HG03521 (cell line): ENCODE data around the gene WFDC6.
"Not testable (repeated sequence)": the region's sequence is repeated elsewhere in the genome, so short reads cannot be mapped to it uniquely, and the experiment has no call there.

ENCODE experiments used
- ATAC-seq: cut with Tn5 transposase; IDR thresholded peaks from one replicate; pipeline ENCODE4 v1.9.1; 2021; ENCODE audit warnings: mild to moderate bottlenecking, moderate library complexity; ENCODE audit not compliant: unreplicated experiment

The WFDC6 gene

DNA sequence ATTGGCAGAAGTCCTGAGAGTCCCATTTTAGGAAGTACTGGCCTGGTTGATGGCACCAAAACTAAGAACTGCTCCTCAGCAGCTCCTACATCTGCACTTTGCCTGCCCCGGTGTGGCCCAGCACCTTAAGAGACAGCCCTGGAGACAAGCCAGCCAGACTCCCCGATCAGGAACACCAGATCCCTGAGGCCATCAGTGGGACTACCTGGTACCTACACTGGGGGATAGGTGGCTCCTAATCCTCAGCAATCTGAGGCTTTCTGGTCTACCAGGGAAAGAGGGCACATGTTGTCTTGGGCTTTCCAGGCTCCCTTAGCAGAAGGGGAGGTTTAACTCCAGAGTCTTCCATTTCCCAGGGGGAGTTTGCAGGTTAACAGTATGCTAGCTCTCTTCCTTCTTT, at the start of gene WFDC6:
Gene WFDC6, minus strand, starts transcription at position 101 of the 400 bp plus-strand sequence. Its CDS starts 75 bp downstream, at position 26.
- no peak for ATAC-seq

DNA sequence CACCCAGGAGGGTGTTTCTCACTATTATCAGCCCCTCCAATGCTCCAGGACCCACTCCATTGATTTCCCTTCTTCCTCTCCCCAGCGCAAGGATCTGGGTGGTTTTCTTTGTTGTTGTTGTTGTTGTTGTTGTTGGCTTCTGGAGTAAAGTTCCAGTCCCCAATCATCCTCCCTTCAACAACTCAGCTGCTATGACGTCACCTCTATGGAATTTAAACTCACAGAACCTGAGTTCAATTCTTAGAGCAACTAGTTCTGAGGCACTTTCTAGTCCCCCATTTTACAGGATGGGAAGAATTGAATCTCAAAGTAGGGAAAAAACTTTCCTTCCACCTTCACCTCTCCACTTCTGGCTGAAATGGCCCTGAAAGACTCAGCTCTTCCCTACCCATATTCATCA, 49.5 kb upstream of the WFDC6 start:
- no peak for ATAC-seq

DNA sequence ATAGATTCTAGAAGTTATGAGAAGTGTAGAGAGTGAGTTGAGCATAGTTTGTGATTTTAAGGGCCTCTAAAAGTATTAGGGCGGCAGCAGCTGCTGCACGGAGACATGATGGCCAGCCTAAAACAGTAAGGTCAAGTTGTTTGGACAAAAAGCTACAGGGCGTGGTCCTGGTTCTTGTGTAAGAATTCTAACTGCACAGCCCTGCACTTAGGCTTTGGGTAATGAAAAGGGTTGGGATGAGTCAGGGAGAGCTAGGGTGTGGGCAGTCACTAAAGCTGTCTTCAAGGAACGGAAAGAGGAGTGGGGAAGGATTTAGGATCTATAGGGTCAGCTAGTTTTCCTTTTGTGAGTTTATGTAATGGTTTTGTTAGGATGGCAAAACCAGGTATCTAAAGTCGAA, 46.7 kb upstream of the WFDC6 start:
- not testable (repeated sequence) for ATAC-seq

DNA sequence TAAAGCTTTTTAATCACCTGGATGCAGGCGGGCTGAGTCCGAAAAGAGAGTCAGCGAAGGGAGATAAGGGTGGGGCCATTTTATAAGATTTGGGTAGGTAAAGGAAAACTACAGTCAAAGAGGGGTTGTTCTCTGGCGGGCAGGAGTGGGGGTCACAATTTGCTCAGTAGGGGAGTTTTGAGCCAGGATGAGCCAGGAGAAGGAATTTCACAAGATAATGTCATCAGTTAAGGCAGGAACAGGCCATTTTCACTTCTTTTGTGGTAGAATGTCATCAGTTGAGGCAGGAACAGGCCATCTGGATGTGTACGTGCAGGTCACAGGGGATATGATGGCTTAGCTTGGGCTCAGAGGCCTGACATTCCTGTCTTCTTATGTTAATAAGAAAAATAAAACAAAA, 45.0 kb upstream of the WFDC6 start:
- not testable (repeated sequence) for ATAC-seq

DNA sequence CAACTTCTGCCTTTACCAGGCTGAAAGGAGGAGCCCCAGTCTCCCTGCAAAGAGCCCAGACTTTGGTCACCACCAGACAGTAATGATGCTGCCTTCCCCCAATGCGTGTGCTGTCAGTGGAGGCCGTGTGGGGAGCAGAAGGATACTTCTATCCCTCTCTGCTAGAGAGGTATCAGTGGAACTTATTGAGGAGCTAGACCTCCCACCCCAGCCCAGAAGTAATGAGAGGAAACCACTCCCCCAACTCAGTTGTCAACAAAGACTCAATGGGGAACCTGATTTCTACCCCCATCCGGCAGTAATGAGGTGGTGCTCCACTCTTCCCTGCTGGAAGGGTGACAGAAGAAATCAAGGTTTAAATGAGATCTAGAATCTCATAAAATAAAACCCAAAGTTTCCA, 44.2 kb upstream of the WFDC6 start:
- no peak for ATAC-seq

DNA sequence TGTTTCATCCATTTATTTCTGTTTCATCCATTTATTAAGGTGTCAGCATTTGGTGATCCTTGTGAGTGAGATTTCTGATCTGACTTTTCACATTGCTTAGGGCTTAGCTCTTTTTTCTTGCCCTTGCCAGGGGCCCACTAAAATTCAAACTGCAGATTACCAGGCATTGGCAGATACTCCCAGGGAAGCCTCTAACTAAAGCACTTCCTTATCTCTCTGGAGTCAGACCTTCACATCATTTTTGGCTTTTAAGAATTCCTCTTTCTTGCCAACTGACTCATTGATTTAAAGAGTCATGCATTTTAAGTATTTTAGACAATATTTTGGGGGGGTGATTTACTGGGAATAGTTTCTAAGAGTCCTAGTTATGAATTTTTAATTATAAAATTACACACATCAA, 42.4 kb upstream of the WFDC6 start:
- no peak for ATAC-seq

DNA sequence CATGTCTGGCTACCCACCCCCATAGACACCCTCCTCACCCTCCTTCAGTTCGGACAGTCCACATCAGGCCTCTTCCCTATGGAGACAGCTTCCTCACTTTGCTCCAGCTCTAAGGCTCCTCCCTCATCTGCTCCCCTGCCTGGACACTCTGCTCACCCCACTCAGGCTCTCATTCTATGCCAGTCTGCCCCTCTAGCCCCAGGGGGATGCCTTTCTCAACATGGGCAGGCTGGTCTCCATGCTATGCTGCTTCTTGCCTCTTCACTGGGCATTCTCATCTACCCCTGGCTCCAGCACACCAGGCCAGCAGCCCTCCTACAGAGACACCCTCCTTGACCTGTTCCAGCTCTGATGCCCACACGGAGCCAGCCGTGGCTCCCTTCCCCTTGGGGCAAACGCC, 39.9 kb upstream of the WFDC6 start, which contains the start of gene WFDC8:
Gene WFDC8, minus strand, starts transcription at position 101 of the 400 bp plus-strand sequence. Its CDS starts 37 bp downstream, at position 64.
- ATAC-seq = no peak

DNA sequence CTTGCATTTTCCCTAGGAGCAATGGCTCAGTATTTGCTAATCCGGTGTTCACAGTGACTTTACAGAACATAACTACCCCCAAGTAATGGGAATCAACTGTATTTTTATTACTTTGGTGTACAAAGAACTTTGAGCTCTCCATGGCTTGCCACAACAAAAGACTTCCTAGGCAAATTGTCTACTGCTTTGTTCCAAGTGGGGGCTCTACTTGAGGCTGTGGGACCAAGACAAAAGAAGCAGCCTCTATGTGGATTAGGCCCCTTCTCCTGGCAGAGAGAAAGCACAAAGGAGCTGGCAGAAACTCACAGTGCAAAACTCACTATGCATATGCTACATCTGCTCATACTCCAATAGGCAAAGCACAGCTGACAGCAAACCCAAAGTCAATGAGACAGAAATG, 38.9 kb upstream of the WFDC6 start:
- no peak for ATAC-seq

DNA sequence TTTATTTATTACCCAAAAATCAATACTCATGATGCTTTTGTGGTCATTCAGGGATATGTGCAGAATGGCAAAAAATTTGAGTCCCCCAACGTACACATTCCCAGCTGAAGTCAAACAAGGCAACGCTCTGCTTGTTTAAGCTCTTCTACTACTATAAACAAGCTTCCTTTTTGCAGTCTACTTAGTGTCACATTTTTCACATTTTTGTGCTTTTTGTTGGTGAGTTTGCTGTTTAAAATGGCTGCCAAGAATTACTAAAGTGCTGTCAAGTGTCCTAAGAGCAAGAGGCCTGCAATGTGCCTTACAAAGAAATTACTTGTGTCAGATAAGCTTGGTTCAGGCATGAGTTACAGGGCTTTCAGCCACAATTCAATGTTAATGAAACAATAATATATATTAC, 37.7 kb upstream of the WFDC6 start:
- no peak for ATAC-seq

DNA sequence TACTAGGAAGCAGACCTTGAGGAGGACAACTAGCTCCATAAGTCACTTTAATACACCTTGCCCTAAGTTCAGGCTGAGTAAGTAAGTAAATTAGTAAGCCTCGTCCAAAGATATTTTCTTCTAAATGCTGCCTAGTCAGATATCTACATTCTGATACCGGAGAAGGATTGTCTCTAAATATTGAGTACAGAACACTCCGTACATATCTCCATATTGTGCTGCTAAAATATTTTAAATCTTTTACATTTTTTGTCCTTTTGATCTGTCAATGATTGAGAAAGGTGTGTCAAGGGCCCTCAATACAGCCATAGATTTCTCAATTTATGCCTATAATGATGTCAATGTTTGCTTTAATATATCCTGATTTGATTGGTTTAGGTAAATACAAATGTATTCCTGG, 36.6 kb upstream of the WFDC6 start:
- ATAC-seq = no peak

DNA sequence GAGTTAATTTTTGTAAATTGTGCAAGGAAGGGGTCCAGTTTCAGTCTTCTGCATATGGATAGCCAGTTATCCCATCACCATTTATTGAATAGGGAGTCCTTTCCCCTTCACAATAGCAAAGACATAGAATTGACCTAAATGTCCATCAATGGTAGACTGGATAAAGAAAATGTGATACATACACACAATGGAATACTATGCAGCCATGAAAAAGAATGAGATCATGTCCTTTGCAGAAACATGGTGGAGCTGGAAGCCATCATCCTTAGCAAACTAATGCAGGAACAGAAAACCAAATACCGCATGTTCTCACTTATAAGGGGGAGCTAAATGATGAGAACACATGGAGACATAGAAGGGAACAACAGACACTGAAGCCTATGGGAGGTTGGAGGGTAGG, 30.4 kb upstream of the WFDC6 start:
- not testable (repeated sequence) for ATAC-seq

DNA sequence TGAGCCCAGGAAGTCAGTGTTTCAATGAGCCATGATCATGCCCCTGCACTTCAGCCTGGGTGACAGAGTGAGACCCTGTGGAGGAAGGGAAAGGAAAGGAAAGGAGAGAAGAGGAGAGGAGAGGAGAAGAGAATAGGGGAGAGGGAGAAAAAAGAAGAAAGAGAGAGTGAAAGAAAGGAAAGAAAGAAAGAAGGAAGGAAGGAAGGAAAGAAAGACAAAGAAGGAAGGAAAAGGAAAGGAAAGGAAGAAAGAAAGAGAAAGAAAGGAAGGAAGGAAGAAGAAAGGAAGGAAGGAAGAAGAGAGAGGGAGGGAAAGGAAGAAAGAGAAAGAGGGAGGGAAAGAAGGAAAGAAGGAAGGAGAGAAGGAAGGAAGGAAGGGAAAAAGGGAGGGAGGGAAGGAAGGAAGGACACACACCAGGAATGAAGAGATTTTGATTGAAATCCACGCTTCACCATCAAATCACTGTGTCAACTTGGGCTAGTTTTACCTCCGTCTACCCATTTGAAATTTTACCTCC, 25.5 kb upstream of the WFDC6 start:
- no peak for ATAC-seq

DNA sequence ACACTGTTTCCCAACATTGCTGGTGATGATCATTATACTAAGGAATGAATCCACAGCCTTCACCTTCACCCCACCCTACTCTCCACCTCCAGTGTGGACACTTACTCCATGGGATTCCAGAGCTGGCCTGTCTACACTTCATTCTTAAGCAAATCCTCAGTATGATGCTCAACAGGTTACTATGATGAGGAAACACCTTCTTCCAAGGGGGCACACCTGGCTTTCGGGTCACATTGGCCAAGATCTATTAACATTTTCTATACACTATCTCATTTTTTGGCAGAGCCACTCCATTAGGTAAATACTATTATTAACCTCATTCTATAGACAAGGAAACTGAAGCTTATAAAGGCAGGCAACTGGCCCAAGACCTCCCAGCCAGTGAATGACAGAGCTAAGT, 15.9 kb upstream of the WFDC6 start:
- ATAC-seq = no peak

DNA sequence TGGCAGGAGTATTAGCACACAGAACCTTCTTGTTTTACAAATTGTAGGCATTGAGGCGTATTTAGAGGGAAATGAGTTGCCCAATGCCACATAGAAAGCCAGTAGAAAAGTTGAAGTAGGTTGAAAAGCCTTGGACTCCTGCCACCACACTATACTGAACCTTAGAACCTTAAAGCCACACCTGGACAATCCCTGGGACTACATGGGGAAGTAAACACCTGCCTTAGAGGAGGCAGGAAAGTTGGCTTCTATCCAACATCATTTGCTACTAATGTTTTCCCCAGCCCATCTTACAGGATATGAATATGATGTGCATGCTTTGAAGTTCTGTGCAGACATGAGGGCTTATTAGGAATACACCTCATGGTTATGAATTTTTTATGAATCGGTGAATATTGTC, 13.2 kb upstream of the WFDC6 start:
- ATAC-seq = no peak

DNA sequence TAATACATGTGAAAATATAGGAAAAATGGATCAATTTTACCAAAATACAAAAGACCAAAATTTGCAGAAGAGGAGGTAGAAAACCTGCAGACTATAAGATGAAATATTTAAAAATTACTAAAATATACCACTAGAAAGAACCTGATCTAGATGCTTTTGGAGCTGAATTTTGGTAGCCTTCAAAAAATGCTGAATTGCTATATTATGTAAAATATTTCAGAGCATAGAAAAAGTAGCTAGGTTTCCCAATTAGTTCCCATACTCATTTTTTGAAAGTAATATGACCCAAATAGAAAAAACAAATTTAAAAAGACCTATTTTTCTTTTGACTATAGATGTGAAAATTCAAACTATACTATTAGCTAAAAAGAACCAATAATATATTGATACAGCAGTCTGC, 11.5 kb upstream of the WFDC6 start:
- ATAC-seq = no peak

DNA sequence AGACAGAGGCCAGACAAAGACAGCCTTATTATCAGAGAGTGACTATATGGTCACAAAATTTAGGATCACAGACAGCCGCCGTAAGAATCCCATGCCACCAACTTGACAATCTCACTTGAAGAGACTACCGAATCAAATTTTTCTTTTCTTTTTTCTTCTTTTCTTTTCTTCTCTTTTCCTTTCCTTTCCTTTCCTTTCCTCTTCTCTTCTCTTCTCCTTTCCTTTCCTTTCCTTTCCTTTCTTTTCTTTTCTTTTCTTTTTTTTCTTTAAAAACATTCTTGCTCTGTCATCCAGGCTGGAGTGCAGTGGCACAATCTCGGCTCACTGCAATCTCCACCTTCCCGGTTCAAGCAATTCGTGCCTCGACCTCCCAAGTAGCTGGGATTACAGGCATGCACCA, 9.1 kb upstream of the WFDC6 start:
- no peak for ATAC-seq

DNA sequence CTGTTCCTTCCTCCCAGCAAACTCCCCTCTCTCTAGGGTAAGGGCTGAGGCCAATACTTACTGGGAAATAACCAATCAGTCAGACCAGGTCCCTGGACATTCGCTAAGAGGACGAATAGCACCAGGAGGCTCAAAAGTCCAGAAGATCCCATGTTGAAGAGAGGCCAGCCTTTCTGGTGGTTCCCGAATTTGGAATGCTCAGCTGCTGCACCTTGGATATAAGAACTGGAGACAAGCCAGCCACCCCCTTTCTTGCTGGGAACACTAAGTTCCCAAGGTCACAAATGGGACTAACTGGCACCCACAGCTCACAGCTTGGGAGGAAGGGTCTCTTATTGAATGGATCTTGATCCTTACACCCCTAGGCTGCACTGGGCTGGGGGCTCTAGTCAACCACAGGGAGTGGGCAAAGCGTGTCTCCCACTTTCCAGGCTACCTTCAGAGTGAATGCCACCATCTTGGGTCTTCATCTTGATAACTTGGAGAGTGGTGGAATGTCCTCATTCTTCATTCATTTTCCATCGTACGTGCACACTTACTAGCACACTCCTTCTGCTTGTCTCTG, 8.0 kb upstream of the WFDC6 start, which contains the start of gene EPPIN:
Gene EPPIN, minus strand, starts transcription at position 196 of the 565 bp plus-strand sequence. Its CDS starts 44 bp downstream, at position 152.
- no peak for ATAC-seq

DNA sequence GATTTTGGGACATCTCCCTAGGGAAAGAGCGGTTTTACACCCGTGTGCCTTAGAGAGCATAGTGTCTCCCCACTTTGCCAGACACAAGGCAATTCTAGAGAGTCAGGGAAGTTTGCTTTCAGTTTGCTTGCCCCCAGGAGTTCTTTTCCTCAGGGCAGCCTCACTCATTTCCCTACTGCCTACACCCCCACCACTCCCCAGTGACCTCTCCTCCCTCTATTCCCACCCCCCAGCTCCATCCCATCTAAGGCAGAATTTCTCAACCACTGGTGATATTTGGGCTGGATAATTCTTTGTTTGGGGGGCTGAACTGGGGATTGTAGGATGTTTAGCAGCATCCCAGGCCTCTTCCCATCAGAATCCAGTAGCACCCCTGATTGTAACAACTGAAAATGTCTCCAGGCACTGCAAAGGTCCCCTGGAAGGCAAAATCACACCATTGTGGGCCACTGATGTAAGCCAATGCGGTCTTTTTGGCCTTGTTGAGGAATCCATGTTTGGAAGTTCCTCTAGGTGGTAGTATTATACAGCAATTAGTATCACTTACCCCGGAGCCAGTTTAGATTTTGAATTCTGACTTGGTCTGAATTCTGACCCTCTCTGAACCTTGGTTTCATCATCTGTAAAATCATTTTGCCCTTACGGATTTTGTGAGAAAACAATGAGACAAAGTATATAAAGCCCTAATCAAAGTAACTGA, 6.6 kb upstream of the WFDC6 start:
- no peak for ATAC-seq

DNA sequence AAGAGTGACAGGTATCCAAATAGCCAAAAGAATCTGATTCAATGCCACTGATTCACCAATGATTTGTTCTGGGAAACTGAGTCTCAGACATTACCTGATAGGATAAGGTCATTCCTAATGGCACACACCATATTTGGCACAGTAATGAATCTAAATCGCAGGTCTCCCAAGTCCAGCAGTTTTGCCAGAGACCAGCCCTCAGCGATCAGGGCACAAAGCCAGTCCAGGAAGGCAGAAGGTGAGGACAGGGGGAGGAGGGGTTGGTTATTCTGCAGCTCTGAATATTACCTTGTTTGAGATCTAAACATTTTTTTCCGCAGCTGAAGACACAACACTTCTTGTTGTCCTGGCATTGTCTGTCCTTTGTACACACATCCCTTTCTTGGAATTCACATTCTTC, 6.1 kb upstream of the WFDC6 start:
- no peak for ATAC-seq

DNA sequence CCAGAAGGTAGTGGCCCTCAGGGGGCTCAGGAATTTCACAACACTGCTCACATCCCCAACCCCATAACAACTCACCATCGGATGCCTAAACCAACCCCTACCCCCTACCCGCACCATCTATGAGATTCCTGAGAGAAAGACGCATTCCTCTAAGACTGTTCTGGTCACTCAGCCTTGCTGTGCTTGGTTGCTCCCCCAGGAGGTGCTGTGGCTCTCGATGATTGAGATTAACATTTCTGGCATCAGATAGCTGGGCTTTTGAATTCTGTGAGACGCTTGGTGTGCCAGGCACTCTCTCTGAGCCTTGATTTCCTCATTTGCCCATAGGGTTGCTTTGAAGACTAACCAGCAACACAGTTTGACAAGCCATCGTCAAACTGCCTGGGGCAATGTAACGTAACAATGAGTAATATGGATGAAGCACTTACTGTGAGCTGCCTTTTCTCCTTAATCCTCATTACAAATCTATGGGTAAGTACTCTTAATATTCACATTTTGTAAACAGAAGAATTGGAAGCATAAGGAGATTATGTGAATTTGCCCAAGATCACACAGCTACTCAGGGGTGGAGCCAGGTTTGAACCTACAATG, 978 bp downstream of the WFDC6 start:
- no peak for ATAC-seq

DNA sequence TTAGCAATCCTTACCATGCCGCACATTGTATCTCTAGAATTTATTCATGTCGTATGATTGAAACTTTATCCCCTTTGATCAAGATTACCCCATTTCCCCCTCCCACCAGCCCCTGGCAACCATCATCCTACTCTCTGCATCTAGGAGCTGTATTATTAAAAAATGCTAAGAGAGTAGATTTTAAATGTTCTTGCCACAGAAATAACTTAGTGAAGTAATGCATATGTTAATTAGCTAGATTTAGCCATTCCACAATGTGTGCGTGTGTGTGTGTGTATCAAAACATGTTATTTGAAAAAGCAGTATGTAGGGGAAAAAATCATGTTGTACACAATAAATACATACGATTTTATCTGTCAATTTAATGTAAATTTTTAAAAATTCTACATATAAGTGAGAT, 12.0 kb downstream of the WFDC6 start:
- no peak for ATAC-seq

DNA sequence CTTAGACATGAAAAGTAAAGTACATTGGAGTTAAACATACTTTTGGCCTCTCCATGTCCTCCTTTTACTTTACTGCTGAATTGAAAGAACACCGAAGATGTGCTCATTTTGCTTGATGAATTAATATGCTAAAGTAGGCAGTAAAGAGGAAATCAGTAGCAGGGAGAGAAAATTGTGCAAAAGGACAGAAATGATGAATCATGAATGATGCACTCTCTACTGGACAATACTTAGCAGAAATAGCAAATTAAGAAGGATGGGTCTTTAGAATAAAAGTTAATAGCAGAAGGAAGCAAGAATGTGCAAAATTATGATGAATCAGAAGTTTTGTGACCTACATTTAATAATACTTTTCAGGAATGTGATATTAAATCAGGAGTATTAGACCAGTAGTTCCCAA, 15.5 kb downstream of the WFDC6 start:
- ATAC-seq = no peak
